ENCODE data around the gene STK32B. TPM values are rescaled to one million over a fixed set of nuclear protein-coding genes. Genes with fewer than 3 reads are reported as not detected.

The STK32B gene
- total and polyA plus RNA-seq, 9 of the 15 experiments (the other 6 are each of a cell fraction or from before 2014, with no cell fraction given), result 0.03 to 0.20 (median 0.07) TPM; not detected in 2

GRCh38 chr4:5126231-5126630 lies 75.0 kb downstream of the STK32B start:
- H3K36me3 ChIP-seq (ENCODE audit: control insufficient read depth, insufficient read depth, low read length), result no peaks in the 10 kb centered on the region
- in situ Hi-C loops (cut with MboI) (no loop called here), intact Hi-C loops (cut with micrococcal nuclease) (no loop called here)
- no peak overlapping the region for H2AFZ ChIP-seq (ENCODE audit: low read depth, low read length)
- TF ChIP-seq PHB2 (IDR thresholded peaks at IDR 0.05; ENCODE audit: low read depth), result no peak
- no peak for TF ChIP-seq THRA (IDR thresholded peaks at IDR 0.05)
- no peak for TF ChIP-seq IRF1 (CRISPR knock-in tag; IDR thresholded peaks at IDR 0.05; ENCODE audit: borderline replicate concordance)
- TF ChIP-seq HMG20A (CRISPR knock-in tag; conservative IDR thresholded peaks at IDR 0.05), result no peak
- TF ChIP-seq PHF21A (IDR thresholded peaks at IDR 0.05; ENCODE audit: borderline replicate concordance, low read depth), result no peak
- TF ChIP-seq E4F1 (CRISPR knock-in tag; IDR thresholded peaks at IDR 0.05; ENCODE audit: borderline replicate concordance), result no peak
- FAIRE-seq (no peak), DNase-seq (ENCODE audit: extremely low read depth in 1 of 4, low spot score in 3 of 4) (no peak), ATAC-seq (no peak)
- no peak overlapping the region for H3K4me3 ChIP-seq
- no peaks in the 10 kb centered on the region; the same call in 1 of the 2 replicates for H4K20me1 ChIP-seq (replicated peaks; ENCODE audit: control insufficient read depth, insufficient read depth, low read length)
- ChIA-PET CTCF (ENCODE audit: low intra/inter-chr PET ratio) (no interaction called here), POLR2A (interaction anchor here (0.6 kb wide), 1 partner anchor 77 kb away, joined by 3 read pairs; no protein-coding TSS in a partner anchor)
- peaks cover 3 to 34% of the 10 kb centered on the region in 2 experiments; a peak in 2 of 5 replicates for H3K27me3 ChIP-seq (ENCODE audit: control insufficient read depth in 2 of 2, insufficient read depth in 2 of 2, low read length in 2 of 2)
- no peaks in the 10 kb centered on the region for H3K9me3 ChIP-seq (replicated peaks; ENCODE audit: control insufficient read depth, insufficient read depth, low read depth, low read length)
- H3K79me2 ChIP-seq (ENCODE audit: control insufficient read depth, insufficient read depth, low read length), result no peaks in the 10 kb centered on the region
- H3K27ac ChIP-seq (ENCODE audit: extremely low read depth, low read depth, low read length), result no peak overlapping the region
- WGBS (ENCODE audit: insufficient coverage, low coverage, missing lambda C conversion rate), result 0% methylated on average over 5 of the region's 5 CpGs
- no TSS peak for BruUV-seq (replicated peaks)
- H3K4me2 ChIP-seq (ENCODE audit: insufficient read depth, low read length), result no peak overlapping the region
- no peaks in the 10 kb centered on the region for H3K9me1 ChIP-seq (ENCODE audit: control insufficient read depth, insufficient read depth, low read length)
- no peak overlapping the region for H3K9ac ChIP-seq (ENCODE audit: insufficient read depth in 1 of 2, low read depth in 2 of 2, low read length in 2 of 2)
- H3K4me1 ChIP-seq (replicated peaks in 1 of 2; ENCODE audit: control insufficient read depth in 2 of 2, insufficient read depth in 2 of 2, low read length in 2 of 2), result peaks cover 0 to 3% of the 10 kb centered on the region in 2 experiments; a peak in 1 of 5 replicates
